Astrocyte (in vitro differentiated cells and primary cell): Measurements from ENCODE around the gene SLC16A3. TPM values are rescaled to one million over a fixed set of nuclear protein-coding genes. Genes with fewer than 3 reads are reported as not detected.
"Not testable (repeated sequence)": the region's sequence is repeated elsewhere in the genome, so short reads cannot be mapped to it uniquely, and the experiment has no call there.

Experiments
- DNase-seq: peaks from one replicate; pipeline ENCODE4 v3.0.0-alpha.2; 2010; ENCODE audit warnings: low read depth
- FAIRE-seq: peaks from 2 replicates; lab custom pipeline; 2011; peaks lifted over from hg19 to GRCh38; lab: Jason Lieb, UNC
- H2AFZ ChIP-seq: 2 replicates; pipeline ENCODE4 v1.6.0; 2012; ENCODE audit warnings: low read depth, low read length, inconsistent platforms
- H3K27ac ChIP-seq: 2 replicates; pipeline ENCODE4 v1.5.1; 2011; ENCODE audit warnings: low read depth, low read length, inconsistent platforms
- H3K27me3 ChIP-seq: 2 replicates; pipeline ENCODE4 v1.6.0; 2011; ENCODE audit warnings: low read length, inconsistent platforms; ENCODE audit not compliant: insufficient read depth
- H3K36me3 ChIP-seq: 2 replicates; pipeline ENCODE4 v1.5.1; 2011; ENCODE audit warnings: low read length, inconsistent platforms; ENCODE audit not compliant: insufficient read depth
- H3K4me1 ChIP-seq: 2 replicates; pipeline ENCODE4 v1.5.1; 2011; ENCODE audit warnings: low read length, inconsistent platforms; ENCODE audit not compliant: insufficient read depth
- H3K4me2 ChIP-seq: 2 replicates; pipeline ENCODE4 v1.6.0; 2012; ENCODE audit warnings: low read length, inconsistent platforms
- H3K4me3 ChIP-seq: 2 replicates; pipeline ENCODE4 v1.5.1; 2011; ENCODE audit warnings: low read depth, mild to moderate bottlenecking, low read length, inconsistent platforms; ENCODE audit not compliant: insufficient read depth
- H3K79me2 ChIP-seq: 2 replicates; pipeline ENCODE4 v1.6.0; 2012; ENCODE audit warnings: mild to moderate bottlenecking, low read length, inconsistent platforms; ENCODE audit not compliant: insufficient read depth
- H3K9ac ChIP-seq: 2 replicates; pipeline ENCODE4 v1.6.0; 2012; ENCODE audit warnings: mild to moderate bottlenecking, low read length, inconsistent platforms
- H3K9me3 ChIP-seq: 2 replicates; pipeline ENCODE4 v1.5.1; 2012; ENCODE audit warnings: low read depth, mild to moderate bottlenecking, low read length, inconsistent platforms; ENCODE audit not compliant: insufficient read depth
- H4K20me1 ChIP-seq: 2 replicates; pipeline ENCODE4 v1.6.0; 2012; ENCODE audit warnings: low read length, inconsistent platforms; ENCODE audit not compliant: insufficient read depth
- H3K27ac Mint-ChIP-seq: one replicate; pipeline ENCODE4 v1.8.0; 2021; ENCODE audit warnings: mild to moderate bottlenecking, mixed read lengths; ENCODE audit not compliant: unreplicated experiment
- H3K27me3 Mint-ChIP-seq: one replicate; pipeline ENCODE4 v1.8.0; 2021; ENCODE audit warnings: low read depth, mixed read lengths; ENCODE audit not compliant: unreplicated experiment
- H3K36me3 Mint-ChIP-seq: one replicate; pipeline ENCODE4 v1.8.0; 2021; ENCODE audit warnings: low read depth, mixed read lengths; ENCODE audit not compliant: unreplicated experiment
- H3K4me1 Mint-ChIP-seq: one replicate; pipeline ENCODE4 v1.8.0; 2021; ENCODE audit warnings: low read depth, mixed read lengths; ENCODE audit not compliant: unreplicated experiment
- H3K4me3 Mint-ChIP-seq: one replicate; pipeline ENCODE4 v1.8.0; 2021; ENCODE audit warnings: mild to moderate bottlenecking, moderate library complexity, mixed read lengths; ENCODE audit not compliant: unreplicated experiment
- H3K9me3 Mint-ChIP-seq: one replicate; pipeline ENCODE4 v1.8.0; 2021; ENCODE audit warnings: mild to moderate bottlenecking, mixed read lengths; ENCODE audit not compliant: unreplicated experiment
- CTCF ChIP-seq: IDR thresholded peaks from 2 replicates; pipeline ENCODE4 v1.5.1; 2011; ENCODE audit warnings: low read depth, mild to moderate bottlenecking, inconsistent platforms, low read length, moderate library complexity; ENCODE audit not compliant: insufficient read depth
- EZH2 ChIP-seq: IDR thresholded peaks from 2 replicates; pipeline ENCODE4 v1.6.1; 2012; ENCODE audit warnings: mild to moderate bottlenecking, low read length, inconsistent platforms; ENCODE audit not compliant: insufficient read depth
- total RNA-seq: library from RNA; stranded (reverse); gene quantifications from 2 replicates; pipeline ENCODE4 v1.2.1, GENCODE V29; 2021

The SLC16A3 gene
- total RNA-seq, 1 donor from 2014 or later = 292 TPM

DNA sequence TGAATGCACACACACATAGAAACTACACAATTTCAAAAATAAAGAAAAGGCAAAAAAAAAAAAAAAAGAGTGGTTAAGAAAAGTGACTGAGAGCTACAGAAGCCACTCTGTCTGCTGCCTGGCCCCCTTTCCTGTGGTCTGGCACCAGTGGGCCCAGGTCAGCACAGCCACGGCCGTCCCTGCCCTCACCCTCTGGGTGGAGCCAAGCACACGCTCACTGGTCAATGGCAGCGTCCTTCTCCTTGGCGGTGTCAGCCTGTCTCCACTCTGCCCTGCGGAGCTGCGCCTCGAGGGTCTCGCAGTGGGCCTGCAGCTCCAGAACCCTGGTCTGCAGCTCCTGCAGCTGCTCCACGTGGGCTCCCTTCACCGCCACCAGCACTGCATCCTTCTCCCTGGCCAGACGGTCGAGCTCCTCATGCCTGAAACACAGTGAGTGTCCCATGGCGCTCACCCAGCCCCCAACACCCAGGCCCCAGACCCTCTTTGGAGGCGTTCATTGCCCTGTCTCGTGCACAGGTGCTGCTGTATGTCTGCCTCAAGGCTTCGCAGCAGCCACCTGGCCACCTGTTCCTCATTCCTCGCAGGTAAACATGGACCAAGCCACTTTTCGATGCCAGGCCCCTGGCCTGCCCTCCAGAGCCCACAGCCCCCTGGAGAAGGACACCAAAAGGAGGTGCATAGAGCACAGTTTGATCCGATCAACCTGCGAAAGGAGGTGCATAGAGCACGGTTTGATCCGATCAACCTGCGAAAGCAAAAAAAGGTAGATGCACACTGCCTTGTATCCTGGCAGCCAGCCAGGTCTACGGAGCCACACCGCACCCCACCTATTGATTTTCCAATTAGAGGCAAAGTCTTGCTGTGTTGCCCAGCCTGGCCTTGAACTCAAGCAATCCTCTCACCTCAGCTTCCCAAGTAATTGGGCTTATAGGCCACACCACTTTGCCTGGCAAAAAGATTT is 40.6 kb upstream of the SLC16A3 start:
- H3K36me3 Mint-ChIP-seq = peaks cover 37% of the 10 kb centered on the region
- no peak overlapping the region for H3K27ac ChIP-seq
- DNase-seq (no peak), FAIRE-seq (no peak)
- H3K4me1 ChIP-seq = no peaks in the 10 kb centered on the region
- H3K36me3 ChIP-seq = peaks cover 16% of the 10 kb centered on the region
- H4K20me1 ChIP-seq = peaks cover 8% of the 10 kb centered on the region
- H3K79me2 ChIP-seq = no peaks in the 10 kb centered on the region
- H3K9me3 Mint-ChIP-seq = no peaks in the 10 kb centered on the region
- no peaks in the 10 kb centered on the region for H3K4me1 Mint-ChIP-seq
- H3K9me3 ChIP-seq = no peaks in the 10 kb centered on the region
- no peak overlapping the region for H3K4me3 ChIP-seq
- no peaks in the 10 kb centered on the region for H3K27me3 Mint-ChIP-seq
- H3K9ac ChIP-seq = no peak overlapping the region
- no peaks in the 10 kb centered on the region for H3K27me3 ChIP-seq
- H3K4me2 ChIP-seq = no peak overlapping the region
- no peak overlapping the region for H3K4me3 Mint-ChIP-seq
- H2AFZ ChIP-seq = no peak overlapping the region
- H3K27ac Mint-ChIP-seq = no peak overlapping the region
- TF ChIP-seq EZH2 (no peak), CTCF (no peak)

GRCh38 chr17:82193050-82193449 is 35.8 kb upstream of the SLC16A3 start:
- not testable (repeated sequence) for H3K4me1 ChIP-seq, H3K9ac ChIP-seq, H4K20me1 ChIP-seq, DNase-seq, H3K9me3 Mint-ChIP-seq, H3K4me3 ChIP-seq, FAIRE-seq, H3K27ac Mint-ChIP-seq, H3K4me3 Mint-ChIP-seq, H3K27me3 ChIP-seq, H3K4me1 Mint-ChIP-seq, H2AFZ ChIP-seq, H3K27me3 Mint-ChIP-seq, H3K4me2 ChIP-seq, H3K27ac ChIP-seq, H3K79me2 ChIP-seq, H3K9me3 ChIP-seq
- H3K36me3 ChIP-seq = peaks cover 17% of the 10 kb centered on the region
- peaks cover 33% of the 10 kb centered on the region for H3K36me3 Mint-ChIP-seq

DNA sequence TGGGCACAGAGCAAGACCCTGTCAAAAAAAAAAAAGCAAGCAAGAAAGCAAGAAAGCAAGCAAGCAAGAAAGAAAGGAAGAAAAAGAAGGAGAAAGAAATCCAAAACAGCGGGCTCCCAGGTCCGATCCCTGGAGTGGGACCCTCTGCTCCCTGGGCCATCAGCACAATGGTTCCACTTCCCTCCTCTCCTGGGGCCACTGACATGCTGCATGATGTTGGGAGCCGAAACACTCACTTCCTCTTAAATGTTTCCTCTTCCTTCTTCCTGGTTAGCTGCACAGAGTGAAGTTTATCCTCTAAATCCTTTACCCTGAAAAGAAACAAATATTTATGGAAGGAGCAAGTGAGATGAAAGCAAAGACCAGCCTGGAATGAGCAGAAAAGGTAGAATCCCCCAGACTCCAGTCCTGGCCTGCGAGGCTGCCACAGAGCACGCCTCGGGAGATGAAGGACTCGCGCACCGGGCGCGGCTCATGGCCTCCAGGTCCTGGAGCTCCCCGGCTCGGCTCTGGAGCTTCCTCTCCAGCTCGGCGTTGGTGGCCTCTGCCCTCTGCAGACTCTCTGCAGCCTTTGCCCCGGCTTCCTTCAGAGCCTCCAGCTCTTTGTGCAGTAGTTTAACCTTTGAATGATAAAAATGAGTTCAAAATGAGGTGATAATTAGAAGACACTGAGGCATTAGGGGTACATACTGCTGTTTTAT is 35.2 kb upstream of the SLC16A3 start:
- peak; percentile 100 for FAIRE-seq

More for the DNA sequence above, 35.2 kb upstream of the SLC16A3 start:
- no peak for DNase-seq
- Histone ChIP-seq H3K79me2 (no peaks in the 10 kb centered on the region), H2AFZ (no peak overlapping the region), H3K4me3 (no peak overlapping the region), H3K9ac (no peak overlapping the region), H3K4me1 (no peaks in the 10 kb centered on the region), H3K27ac (no peak overlapping the region), H3K27me3 (no peaks in the 10 kb centered on the region), H3K9me3 (no peaks in the 10 kb centered on the region), H3K36me3 (peaks cover 21% of the 10 kb centered on the region), H3K4me2 (no peak overlapping the region), H4K20me1 (no peaks in the 10 kb centered on the region)
- no peak for TF ChIP-seq CTCF
- no peak for TF ChIP-seq EZH2
- no peak overlapping the region for H3K27ac Mint-ChIP-seq
- H3K9me3 Mint-ChIP-seq = peaks cover 4% of the 10 kb centered on the region
- no peaks in the 10 kb centered on the region for H3K27me3 Mint-ChIP-seq
- H3K4me1 Mint-ChIP-seq = no peaks in the 10 kb centered on the region
- peaks cover 33% of the 10 kb centered on the region for H3K36me3 Mint-ChIP-seq
- H3K4me3 Mint-ChIP-seq = no peak overlapping the region
